Thoracic aorta (tissue), 2 donors: ENCODE measurements around the gene TLR10. TPM values are rescaled to one million over a fixed set of nuclear protein-coding genes. Genes with fewer than 3 reads are reported as not detected.

Experiments
- ATAC-seq: fragments of 150-250 bp; one replicate; pipeline ENCODE4 v1.8.0; 2017; ENCODE audit warnings: low read depth; ENCODE audit not compliant: insufficient number of reproducible peaks, low FRiP score
- DNase-seq: peaks from one replicate; pipeline ENCODE4 v3.0.0-alpha.2; 2020; ENCODE audit warnings: low spot score
- H3K27ac ChIP-seq, 2 donors: fragments of 200-600 bp; sonication (generic); 1 replicate in 1 of 2; 2 replicates in 1 of 2; pipeline ENCODE4 v1.5.1; 2016; ENCODE audit warnings: mild to moderate bottlenecking in 2 of 2, moderate library complexity in 2 of 2
- H3K27me3 ChIP-seq: fragments of 200-600 bp; sonication (generic); replicated peaks from 2 replicates; pipeline ENCODE4 v1.6.0; 2016; ENCODE audit warnings: mild to moderate bottlenecking; ENCODE audit not compliant: insufficient read depth
- H3K36me3 ChIP-seq: fragments of 200-600 bp; sonication (generic); one replicate; pipeline ENCODE4 v1.5.1; 2016
- H3K4me1 ChIP-seq, 2 donors: fragments of 200-600 bp; sonication (generic); 1 replicate in 1 of 2; 2 replicates in 1 of 2; pipeline versions ENCODE4 v1.5.1 to v1.6.0; 2016; ENCODE audit warnings: low read depth in 2 of 2, mild to moderate bottlenecking in 1 of 2; ENCODE audit not compliant: control insufficient read depth in 1 of 2
- H3K4me3 ChIP-seq: fragments of 200-600 bp; sonication (generic); 2 replicates; pipeline ENCODE4 v1.5.1; 2016; ENCODE audit warnings: mild to moderate bottlenecking
- H3K9me3 ChIP-seq: fragments of 200-600 bp; sonication (generic); 2 replicates; pipeline ENCODE4 v1.5.1; 2016
- total RNA-seq, 2 donors: library from RNA; depleted of rRNA; stranded (reverse); fragments of >200 nt; gene quantifications; one replicate each; pipeline versions ENCODE4 v1.1.0 to v1.2.3, GENCODE V29; 2016
- TF ChIP-seq, protein P1 (sequence below): fragments of 200-600 bp; sonication (generic); IDR thresholded peaks from one replicate; pipeline ENCODE4 v1.5.1; 2019; ENCODE audit warnings: antibody characterized with exemption

Gene TLR10
- total RNA-seq, 2 donors from 2014 or later: 0.28 to 0.81 TPM

DNA sequence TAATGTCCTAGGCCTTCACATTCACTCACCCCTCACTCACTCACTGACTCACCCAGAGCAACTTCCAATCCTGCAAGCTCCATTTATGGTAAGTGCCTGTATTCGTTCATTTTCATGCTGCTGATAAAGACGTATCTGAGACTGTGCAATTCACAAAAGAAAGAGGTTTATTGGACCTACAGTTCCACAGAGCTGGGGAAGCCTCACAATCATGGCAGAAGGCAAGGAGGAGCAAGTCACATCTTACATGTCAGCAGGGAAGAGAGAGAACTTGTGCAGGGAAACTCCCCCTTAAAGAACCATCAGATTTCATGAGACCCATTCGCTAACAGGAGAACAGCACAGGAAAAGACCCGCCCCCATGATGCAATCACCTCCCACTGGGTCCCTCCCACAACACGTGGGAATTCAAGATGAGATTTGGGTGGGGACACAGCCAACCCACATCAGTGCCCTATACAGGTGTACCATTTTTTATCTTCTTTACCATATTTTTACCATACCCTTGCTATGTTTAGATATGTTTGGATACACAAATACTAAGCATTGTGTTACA is 40.0 kb upstream of the TLR10 start:
- no peaks in the 10 kb centered on the region for H3K9me3 ChIP-seq
- no peak for DNase-seq
- no peak overlapping the region for H3K4me3 ChIP-seq
- ATAC-seq: no peak
- no peaks in the 10 kb centered on the region for H3K4me1 ChIP-seq
- TF ChIP-seq, protein P1, sequence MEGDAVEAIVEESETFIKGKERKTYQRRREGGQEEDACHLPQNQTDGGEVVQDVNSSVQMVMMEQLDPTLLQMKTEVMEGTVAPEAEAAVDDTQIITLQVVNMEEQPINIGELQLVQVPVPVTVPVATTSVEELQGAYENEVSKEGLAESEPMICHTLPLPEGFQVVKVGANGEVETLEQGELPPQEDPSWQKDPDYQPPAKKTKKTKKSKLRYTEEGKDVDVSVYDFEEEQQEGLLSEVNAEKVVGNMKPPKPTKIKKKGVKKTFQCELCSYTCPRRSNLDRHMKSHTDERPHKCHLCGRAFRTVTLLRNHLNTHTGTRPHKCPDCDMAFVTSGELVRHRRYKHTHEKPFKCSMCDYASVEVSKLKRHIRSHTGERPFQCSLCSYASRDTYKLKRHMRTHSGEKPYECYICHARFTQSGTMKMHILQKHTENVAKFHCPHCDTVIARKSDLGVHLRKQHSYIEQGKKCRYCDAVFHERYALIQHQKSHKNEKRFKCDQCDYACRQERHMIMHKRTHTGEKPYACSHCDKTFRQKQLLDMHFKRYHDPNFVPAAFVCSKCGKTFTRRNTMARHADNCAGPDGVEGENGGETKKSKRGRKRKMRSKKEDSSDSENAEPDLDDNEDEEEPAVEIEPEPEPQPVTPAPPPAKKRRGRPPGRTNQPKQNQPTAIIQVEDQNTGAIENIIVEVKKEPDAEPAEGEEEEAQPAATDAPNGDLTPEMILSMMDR: no peak
- H3K27ac ChIP-seq: no peak overlapping the region
- H3K27me3 ChIP-seq: no peaks in the 10 kb centered on the region
- no peaks in the 10 kb centered on the region for H3K36me3 ChIP-seq

- no peak for DNase-seq
- TF ChIP-seq, protein P1: no peak
Measured at GRCh38 chr4:38821739-38822138, 38.9 kb upstream of the TLR10 start.

GRCh38 chr4:38820329-38821061 is 37.7 kb upstream of the TLR10 start:
- no peaks in the 10 kb centered on the region for H3K9me3 ChIP-seq
- DNase-seq (no peak), ATAC-seq (no peak)
- TF ChIP-seq, protein P1: no peak
- no peaks in the 10 kb centered on the region for H3K4me1 ChIP-seq
- no peak overlapping the region for H3K27ac ChIP-seq
- H3K27me3 ChIP-seq: no peaks in the 10 kb centered on the region
- no peaks in the 10 kb centered on the region for H3K36me3 ChIP-seq
- no peak overlapping the region for H3K4me3 ChIP-seq

More at GRCh38 chr4:38821739-38822138, 38.9 kb upstream of the TLR10 start:
- no peaks in the 10 kb centered on the region for H3K36me3 ChIP-seq
- no peak overlapping the region for H3K27ac ChIP-seq
- H3K9me3 ChIP-seq: no peaks in the 10 kb centered on the region
- no peak overlapping the region for H3K4me3 ChIP-seq
- no peaks in the 10 kb centered on the region for H3K4me1 ChIP-seq
- ATAC-seq: no peak
- no peaks in the 10 kb centered on the region for H3K27me3 ChIP-seq

DNA sequence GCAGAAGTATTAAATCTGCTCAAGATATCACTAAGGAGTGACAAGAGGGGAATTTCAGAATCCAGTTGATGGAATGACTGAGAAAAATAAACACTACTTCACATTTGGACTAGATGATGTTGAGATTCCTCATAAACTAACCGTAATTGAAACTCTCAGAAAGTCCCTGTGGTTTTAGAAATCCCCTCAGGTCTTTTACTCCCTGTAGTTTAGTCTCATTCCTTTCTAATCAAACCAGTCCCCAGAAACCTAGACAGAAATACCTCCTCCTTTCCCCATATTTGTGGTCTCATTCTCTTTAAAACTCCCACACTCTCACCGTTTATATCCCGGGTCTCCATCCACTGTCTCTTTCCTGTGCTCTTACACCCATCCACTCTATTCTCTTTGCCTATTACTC is 36.8 kb upstream of the TLR10 start:
- TF ChIP-seq, protein P1: no peak
- DNase-seq (no peak), ATAC-seq (no peak)
- H3K36me3 ChIP-seq: no peaks in the 10 kb centered on the region
- H3K4me1 ChIP-seq: no peaks in the 10 kb centered on the region
- no peak overlapping the region for H3K4me3 ChIP-seq
- no peak overlapping the region for H3K27ac ChIP-seq
- no peaks in the 10 kb centered on the region for H3K27me3 ChIP-seq
- H3K9me3 ChIP-seq: no peaks in the 10 kb centered on the region

DNA sequence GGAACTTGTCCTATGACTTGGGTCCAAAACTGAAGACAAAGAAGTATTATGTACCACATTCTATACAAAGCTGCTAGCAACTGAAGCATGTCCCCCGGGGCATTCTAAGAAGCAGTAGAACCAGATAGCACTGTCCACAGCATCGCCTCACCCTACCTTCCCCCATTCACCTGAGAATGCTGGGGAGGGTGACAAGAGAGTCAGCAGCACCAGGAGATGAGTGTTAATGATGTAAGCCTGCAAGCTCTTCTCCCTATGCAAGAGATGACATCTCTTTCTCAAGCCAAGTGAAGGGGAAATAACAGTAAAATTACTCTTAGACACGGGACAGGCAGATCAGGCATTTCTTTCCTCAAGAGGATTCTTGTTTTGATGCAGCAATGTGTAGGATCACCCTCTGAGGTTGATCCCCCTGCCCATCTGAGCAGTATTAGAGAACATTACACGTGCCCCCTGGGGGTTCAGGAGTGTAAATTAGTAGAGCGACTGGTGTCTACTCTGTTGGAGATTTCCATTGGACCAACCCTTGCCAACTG is 35.7 kb upstream of the TLR10 start:
- no peak for DNase-seq
- ATAC-seq: no peak
- Histone ChIP-seq H3K36me3 (no peaks in the 10 kb centered on the region), H3K9me3 (no peaks in the 10 kb centered on the region), H3K4me1 (no peaks in the 10 kb centered on the region), H3K27me3 (no peaks in the 10 kb centered on the region), H3K4me3 (no peak overlapping the region), H3K27ac (no peak overlapping the region)
- TF ChIP-seq, protein P1: no peak
